Measurements from ENCODE around the gene ITGB5.

ITGB5 gene

DNA sequence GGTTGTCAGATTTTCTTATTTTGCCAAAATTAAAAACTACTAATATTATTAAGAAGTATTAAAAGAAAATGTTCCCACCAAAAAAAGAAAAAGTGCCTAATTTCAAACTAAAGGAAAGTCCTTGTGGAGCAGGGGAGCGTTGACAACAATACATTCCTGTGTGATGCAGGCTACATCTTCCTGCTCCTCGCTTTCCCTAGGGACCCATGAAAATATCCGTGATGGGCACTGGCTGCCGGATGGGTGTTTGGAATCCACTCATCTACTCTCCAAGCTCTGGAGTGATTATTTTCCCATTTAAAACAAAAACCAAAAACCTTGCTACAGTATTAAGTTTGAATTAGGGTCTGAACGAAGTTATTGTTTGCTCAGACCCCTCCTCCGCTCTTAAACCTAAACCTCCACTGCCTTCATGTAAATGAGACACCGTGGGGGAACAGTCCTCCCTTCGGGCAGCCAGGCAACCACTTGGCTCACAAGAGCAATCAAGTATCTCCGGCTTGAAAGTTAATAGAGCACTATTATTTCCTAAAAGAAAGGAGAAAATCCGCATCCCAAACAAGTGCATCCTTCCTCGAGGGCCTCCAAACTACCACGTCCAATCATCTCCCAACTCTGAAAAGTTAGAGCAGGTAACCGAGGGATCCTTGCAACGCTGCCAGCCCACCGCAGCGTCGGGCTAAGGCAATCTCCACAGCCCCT is 1.5 kb downstream of the ITGB5 start:
- Histone ChIP-seq H3K36me3 (ENCODE audit: insufficient read depth, low read length) (no peaks in the 10 kb centered on the region), H3K4me2 (ENCODE audit: low read length) (no peak overlapping the region), H3K9me3 (ENCODE audit: low read length) (no peaks in the 10 kb centered on the region), H3K4me1 (ENCODE audit: insufficient read depth, low read length, severe bottlenecking) (no peaks in the 10 kb centered on the region), H3K27me3 (ENCODE audit: insufficient read depth, low read length) (peaks cover 9% of the 10 kb centered on the region; the same call in 1 of the 2 replicates), H3K9ac (ENCODE audit: low read length) (no peak overlapping the region), H4K20me1 (ENCODE audit: insufficient read depth, low read length) (no peaks in the 10 kb centered on the region), H3K27ac (ENCODE audit: low read depth, low read length, poor library complexity, severe bottlenecking) (no peak overlapping the region), H2AFZ (ENCODE audit: low read length) (no peak overlapping the region), H3K9me2 (ENCODE audit: low read depth, low read length) (no peaks in the 10 kb centered on the region), H3K79me2 (ENCODE audit: insufficient read depth, low read length) (no peaks in the 10 kb centered on the region), H3F3A (ENCODE audit: insufficient read depth, low read length) (no peaks in the 10 kb centered on the region), H3K4me3 (ENCODE audit: low read depth, low read length, poor library complexity, severe bottlenecking) (no peak overlapping the region)
- no peak for TF ChIP-seq EZH2 (IDR thresholded peaks at IDR 0.05; ENCODE audit: borderline replicate concordance, low read length)
- TF ChIP-seq, protein P1, sequence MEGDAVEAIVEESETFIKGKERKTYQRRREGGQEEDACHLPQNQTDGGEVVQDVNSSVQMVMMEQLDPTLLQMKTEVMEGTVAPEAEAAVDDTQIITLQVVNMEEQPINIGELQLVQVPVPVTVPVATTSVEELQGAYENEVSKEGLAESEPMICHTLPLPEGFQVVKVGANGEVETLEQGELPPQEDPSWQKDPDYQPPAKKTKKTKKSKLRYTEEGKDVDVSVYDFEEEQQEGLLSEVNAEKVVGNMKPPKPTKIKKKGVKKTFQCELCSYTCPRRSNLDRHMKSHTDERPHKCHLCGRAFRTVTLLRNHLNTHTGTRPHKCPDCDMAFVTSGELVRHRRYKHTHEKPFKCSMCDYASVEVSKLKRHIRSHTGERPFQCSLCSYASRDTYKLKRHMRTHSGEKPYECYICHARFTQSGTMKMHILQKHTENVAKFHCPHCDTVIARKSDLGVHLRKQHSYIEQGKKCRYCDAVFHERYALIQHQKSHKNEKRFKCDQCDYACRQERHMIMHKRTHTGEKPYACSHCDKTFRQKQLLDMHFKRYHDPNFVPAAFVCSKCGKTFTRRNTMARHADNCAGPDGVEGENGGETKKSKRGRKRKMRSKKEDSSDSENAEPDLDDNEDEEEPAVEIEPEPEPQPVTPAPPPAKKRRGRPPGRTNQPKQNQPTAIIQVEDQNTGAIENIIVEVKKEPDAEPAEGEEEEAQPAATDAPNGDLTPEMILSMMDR (IDR thresholded peaks at IDR 0.05; ENCODE audit: low read length), result no peak

GRCh38 chr3:124884474-124885101 is 2.6 kb downstream of the ITGB5 start:
- no peaks in the 10 kb centered on the region for H3K9me3 ChIP-seq (ENCODE audit: low read length)

GRCh38 chr3:124883766-124884473 is 3.2 kb downstream of the ITGB5 start:
- H3K9ac ChIP-seq (ENCODE audit: low read length), result no peak overlapping the region
- H3K79me2 ChIP-seq (ENCODE audit: insufficient read depth, low read length), result no peaks in the 10 kb centered on the region
- TF ChIP-seq, protein P1 (IDR thresholded peaks at IDR 0.05; ENCODE audit: low read length), result no peak
- no peak for TF ChIP-seq EZH2 (IDR thresholded peaks at IDR 0.05; ENCODE audit: borderline replicate concordance, low read length)
- no peak overlapping the region for H3K27ac ChIP-seq (ENCODE audit: low read depth, low read length, poor library complexity, severe bottlenecking)
- peaks cover 9% of the 10 kb centered on the region; the same call in 1 of the 2 replicates for H3K27me3 ChIP-seq (ENCODE audit: insufficient read depth, low read length)
- no peaks in the 10 kb centered on the region for H3K4me1 ChIP-seq (ENCODE audit: insufficient read depth, low read length, severe bottlenecking)
- H4K20me1 ChIP-seq (ENCODE audit: insufficient read depth, low read length), result no peaks in the 10 kb centered on the region
- H3K4me2 ChIP-seq (ENCODE audit: low read length), result no peak overlapping the region
- H3K4me3 ChIP-seq (ENCODE audit: low read depth, low read length, poor library complexity, severe bottlenecking), result no peak overlapping the region
- H3F3A ChIP-seq (ENCODE audit: insufficient read depth, low read length), result no peaks in the 10 kb centered on the region
- H3K9me3 ChIP-seq (ENCODE audit: low read length), result no peaks in the 10 kb centered on the region
- no peaks in the 10 kb centered on the region for H3K9me2 ChIP-seq (ENCODE audit: low read depth, low read length)
- H3K36me3 ChIP-seq (ENCODE audit: insufficient read depth, low read length), result no peaks in the 10 kb centered on the region
- no peak overlapping the region for H2AFZ ChIP-seq (ENCODE audit: low read length)

More at GRCh38 chr3:124884474-124885101, 2.6 kb downstream of the ITGB5 start:
- Histone ChIP-seq H3K9ac (ENCODE audit: low read length) (no peak overlapping the region), H3K9me2 (ENCODE audit: low read depth, low read length) (no peaks in the 10 kb centered on the region), H3K4me2 (ENCODE audit: low read length) (no peak overlapping the region), H3K36me3 (ENCODE audit: insufficient read depth, low read length) (no peaks in the 10 kb centered on the region), H3K27me3 (ENCODE audit: insufficient read depth, low read length) (peaks cover 9% of the 10 kb centered on the region; the same call in 1 of the 2 replicates), H4K20me1 (ENCODE audit: insufficient read depth, low read length) (no peaks in the 10 kb centered on the region), H3K4me1 (ENCODE audit: insufficient read depth, low read length, severe bottlenecking) (no peaks in the 10 kb centered on the region), H3K4me3 (ENCODE audit: low read depth, low read length, poor library complexity, severe bottlenecking) (no peak overlapping the region), H3K27ac (ENCODE audit: low read depth, low read length, poor library complexity, severe bottlenecking) (no peak overlapping the region), H3K79me2 (ENCODE audit: insufficient read depth, low read length) (no peaks in the 10 kb centered on the region), H3F3A (ENCODE audit: insufficient read depth, low read length) (no peaks in the 10 kb centered on the region), H2AFZ (ENCODE audit: low read length) (no peak overlapping the region)
- no peak for TF ChIP-seq EZH2 (IDR thresholded peaks at IDR 0.05; ENCODE audit: borderline replicate concordance, low read length)
- TF ChIP-seq, protein P1 (IDR thresholded peaks at IDR 0.05; ENCODE audit: low read length), result no peak

Data from OCI-LY1 (cell line).